HepG2 (cell line): ENCODE results near the gene ZBTB2. TPM values are rescaled to one million over a fixed set of nuclear protein-coding genes. Genes with fewer than 3 reads are reported as not detected.
A peak's percentile ranks its signal among the peaks of the same experiment; 100 is the strongest.

Experiments used
- ATAC-seq: fragments of 200-7000 bp; cut with Tn5 transposase; 3 replicates; pipeline ENCODE4 v1.9.1; 2020; ENCODE audit warnings: mild to moderate bottlenecking, moderate library complexity
- BruUV-seq: library from RNA; stranded (reverse); fragments of 400-500 nt; replicated peaks from 2 replicates; lab custom pipeline; 2021; lab: Mats Ljungman, UMichigan
- CTCF ChIA-PET: fragments of 300-600 bp; formaldehyde crosslinking; extraction: SDS; loops from one replicate; lab custom pipeline; 2021; ENCODE audit warnings: low total read pairs, inconsistent platforms, low intra/inter-chr PET ratio; lab: Yijun Ruan, JAX
- POLR2A ChIA-PET: fragments of 350-600 bp; sonication (Branson Sonifier 250); formaldehyde crosslinking; loops from one replicate; lab custom pipeline; 2020; ENCODE audit warnings: antibody characterized with exemption, inconsistent platforms; lab: Yijun Ruan, JAX
- DNase-seq: peaks from one replicate; pipeline ENCODE4 v3.0.0-alpha.2; 2015; ENCODE audit warnings: low spot score
- FAIRE-seq: peaks from 3 replicates; lab custom pipeline; 2011; peaks lifted over from hg19 to GRCh38; lab: Jason Lieb, UNC
- H2AFZ ChIP-seq: one replicate; pipeline ENCODE4 v1.6.1; 2011; ENCODE audit warnings: low read length, inconsistent platforms
- H3K27ac ChIP-seq: fragments of 300-600 bp; 3 replicates; pipeline ENCODE4 v1.8.0; 2011; ENCODE audit warnings: mixed run types, mild to moderate bottlenecking, mixed read lengths, low read length, inconsistent platforms; ENCODE audit not compliant: insufficient read depth; ENCODE audit errors: extremely low read length
- H3K27me3 ChIP-seq, 2 experiments: fragments of 200-600 bp in 1 of 2; 2 replicates in 1 of 2; 3 replicates in 1 of 2; pipeline versions ENCODE4 v1.6.0 to v1.8.0; 2011; ENCODE audit warnings: low read length in 2 of 2, mild to moderate bottlenecking in 2 of 2, moderate library complexity in 2 of 2, inconsistent platforms in 1 of 2; ENCODE audit not compliant: insufficient read depth in 2 of 2, control insufficient read depth in 1 of 2
- H3K36me3 ChIP-seq, 2 experiments: fragments of 200-600 bp in 1 of 2; replicated peaks in 1 of 2; 2 replicates in 1 of 2; 3 replicates in 1 of 2; pipeline versions ENCODE4 v1.5.1 to v1.8.0; 2011; ENCODE audit warnings: low read length in 2 of 2, inconsistent platforms in 1 of 2; ENCODE audit not compliant: insufficient read depth in 2 of 2, control insufficient read depth in 1 of 2
- H3K4me1 ChIP-seq: 2 replicates; pipeline ENCODE4 v1.5.1; 2012; ENCODE audit warnings: low read length, inconsistent platforms; ENCODE audit not compliant: insufficient read depth
- H3K4me2 ChIP-seq: 2 replicates; pipeline ENCODE4 v1.6.0; 2011; ENCODE audit warnings: low read depth, low read length, inconsistent platforms
- H3K4me3 ChIP-seq, 3 experiments: fragments of 200-600 bp in 1 of 3; sonication (generic), shearing (Covaris generic) in 1 of 3; replicated peaks in 1 of 3; 2 replicates each; pipeline ENCODE4 v1.5.1; 2011 to 2016; ENCODE audit warnings: low read length in 3 of 3, inconsistent platforms in 2 of 3, low read depth in 2 of 3, mild to moderate bottlenecking in 2 of 3, control low read depth in 1 of 3, mixed read lengths in 1 of 3; ENCODE audit not compliant: insufficient read depth in 1 of 3
- H3K79me2 ChIP-seq: one replicate; pipeline ENCODE4 v1.6.1; 2011; ENCODE audit warnings: low read length, inconsistent platforms; ENCODE audit not compliant: insufficient read depth
- H3K9ac ChIP-seq: 2 replicates; pipeline ENCODE4 v1.6.0; 2011; ENCODE audit warnings: mild to moderate bottlenecking, low read depth, low read length, inconsistent platforms; ENCODE audit not compliant: insufficient read depth
- H3K9me3 ChIP-seq: 2 replicates; pipeline ENCODE4 v1.5.1; 2012; ENCODE audit warnings: mild to moderate bottlenecking, low read length
- H4K20me1 ChIP-seq: 2 replicates; pipeline ENCODE4 v1.6.0; 2011; ENCODE audit warnings: inconsistent platforms, mild to moderate bottlenecking, low read length, moderate library complexity; ENCODE audit not compliant: insufficient read depth
- ATAD3A ChIP-seq: sonication (generic); formaldehyde crosslinking; IDR thresholded peaks from 2 replicates; pipeline ENCODE4 v1.4.0; 2020; ENCODE audit warnings: missing genetic modification reagents
- CHD2 ChIP-seq: IDR thresholded peaks from 2 replicates; pipeline ENCODE4 v1.6.1; 2011; ENCODE audit warnings: low read depth, low read length, improper control_type of control experiment
- PAX8 ChIP-seq: sonication (generic); formaldehyde crosslinking; IDR thresholded peaks from 2 replicates; pipeline ENCODE4 v1.8.0; 2022; ENCODE audit warnings: mild to moderate bottlenecking, missing genetic modification reagents, borderline replicate concordance
- PHB2 ChIP-seq: fragments of 450-650 bp; IDR thresholded peaks from 2 replicates; pipeline ENCODE4 v1.6.1; 2018; ENCODE audit not compliant: partially characterized antibody
- TEAD3 ChIP-seq: optimal IDR thresholded peaks from 2 replicates; pipeline ENCODE3; 2016; ENCODE audit warnings: borderline replicate concordance
- ZNF510 ChIP-seq: sonication (generic); formaldehyde crosslinking; IDR thresholded peaks from 2 replicates; pipeline ENCODE4 v1.4.0; 2020; ENCODE audit warnings: low read depth, mild to moderate bottlenecking, missing genetic modification reagents
- ZNF660 ChIP-seq: sonication (generic); formaldehyde crosslinking; IDR thresholded peaks from 2 replicates; pipeline ENCODE4 v1.5.1; 2020; ENCODE audit warnings: mild to moderate bottlenecking, low read depth, missing genetic modification reagents, borderline replicate concordance
- ZNF7 ChIP-seq: IDR thresholded peaks from 2 replicates; pipeline ENCODE4 v1.6.1; 2016; ENCODE audit warnings: missing biosample characterization, missing genetic modification reagents
- ZNF83 ChIP-seq: sonication (generic); formaldehyde crosslinking; IDR thresholded peaks from 2 replicates; pipeline ENCODE4 v1.4.0; 2020; ENCODE audit warnings: missing genetic modification reagents, mild to moderate bottlenecking, borderline replicate concordance
- WGBS: methylation state at CpG from one replicate; pipeline ENCODE4 v1.1.6; 2017; ENCODE audit warnings: low lambda C conversion rate; 5-methylcytosine and 5-hydroxymethylcytosine counted together
- in situ Hi-C: cut with HindIII; loops from 2 replicates; pipeline ENCODE4 v1.10.0; 2017; ENCODE audit warnings: low pct_unique_long_range_greater_than_20kb; ENCODE audit not compliant: extremely low pct_ligation_motif_present
- intact Hi-C: fragments of 100-400 bp; cut with micrococcal nuclease; formaldehyde crosslinking; loops from one replicate; pipeline ENCODE4 v1.10.0; 2022; ENCODE audit not compliant: unreplicated experiment
- polyA plus RNA-seq, 8 experiments: library from polyadenylated mRNA; depleted of rRNA in 3 of 8; stranded (reverse) in 7 of 8; unstranded in 1 of 8; fragments of >200 nt; fragmentation: Illumina TruSeq in 4 of 8; extraction: Trizol in 4 of 8; gene quantifications; 2 replicates each; pipeline versions ENCODE4 v1.2.1 to v1.2.3, GENCODE V29; 2011 to 2016; ENCODE audit warnings: low read depth in 4 of 8, missing spikeins in 1 of 8, mixed read lengths in 1 of 8; ENCODE audit not compliant: insufficient read depth in 1 of 8
- total RNA-seq, 5 experiments: library from RNA; depleted of rRNA; stranded (reverse); fragments of >200 nt; fragmentation: Illumina TruSeq; extraction: Trizol; gene quantifications; 2 replicates each; pipeline ENCODE4 v1.2.3, GENCODE V29; 2016; ENCODE audit warnings: low read depth in 1 of 5

Gene ZBTB2
- total and polyA plus RNA-seq, 2 of the 13 experiments (the other 11 are each of a cell fraction or from before 2014, with no cell fraction given) = 15.4 to 22.8 TPM

- BruUV-seq = no TSS peak
- H3K9me3 ChIP-seq = no peaks in the 10 kb centered on the region
- no peak overlapping the region for H2AFZ ChIP-seq
- intact Hi-C loops = no loop called here
- DNase-seq = no peak
- peaks cover 30% of the 10 kb centered on the region for H3K4me1 ChIP-seq
- in situ Hi-C loops = no loop called here
- 0 out of 2 replicates have a peak, but pooled peaks cover 4% of the 10 kb centered on the region for H4K20me1 ChIP-seq
- POLR2A ChIA-PET = interaction anchor here (1.4 kb wide), 1 partner anchor 13 kb away, joined by 3 read pairs; no protein-coding TSS in a partner anchor
- no peak for TF ChIP-seq ATAD3A (CRISPR knock-in tag)
- peak; percentile 90 for TF ChIP-seq ZNF7 (CRISPR knock-in tag)
- TF ChIP-seq TEAD3 (CRISPR knock-in tag) = peak; percentile 24
- TF ChIP-seq, all 625 proteins: peak for 2
- WGBS = 96% methylated on average over 1 of the region's 1 CpG
- FAIRE-seq = no peak
- CTCF ChIA-PET = no interaction called here
- peak; percentile 30 for ATAC-seq
- Histone ChIP-seq H3K36me3 (peaks cover 9 to 18% of the 10 kb centered on the region in 2 experiments), H3K79me2 (peaks cover 79% of the 10 kb centered on the region), H3K27ac (no peak overlapping the region), H3K9ac (no peak overlapping the region), H3K4me3 (no peak overlapping the region), H3K27me3 (no peaks in the 10 kb centered on the region), H3K4me2 (no peak overlapping the region)
Observed at GRCh38 chr6:151376440-151376839, 14.9 kb downstream of the ZBTB2 start.

DNA sequence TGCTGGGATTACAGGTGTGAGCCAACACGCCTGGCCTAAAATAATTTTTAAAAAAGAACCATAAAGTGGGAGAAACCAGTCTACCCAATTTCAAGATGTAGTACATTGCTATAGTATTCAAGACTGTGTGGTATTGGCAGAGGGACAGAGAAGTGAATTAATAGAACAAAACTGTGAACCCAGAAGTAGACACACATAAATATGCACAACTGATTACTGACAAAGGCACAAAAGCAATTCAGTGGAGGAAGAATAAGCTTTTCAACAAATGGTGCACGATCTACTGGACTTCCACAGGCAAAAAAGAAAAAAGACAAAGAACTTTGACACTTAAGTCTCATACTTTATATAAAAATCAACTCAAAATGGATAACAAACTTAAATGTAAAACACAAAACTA lies 15.5 kb downstream of the ZBTB2 start:
- WGBS = 90% methylated on average over 2 of the region's 2 CpGs
- no peak for ATAC-seq
- TF ChIP-seq PHB2 (no peak), CHD2 (no peak), ZNF660 (CRISPR knock-in tag) (no peak), ZNF83 (no peak), PAX8 (CRISPR knock-in tag) (no peak), ZNF510 (CRISPR knock-in tag) (no peak)
- peaks cover 30% of the 10 kb centered on the region for H3K4me1 ChIP-seq
- H3K79me2 ChIP-seq = peaks cover 76% of the 10 kb centered on the region
- no peaks in the 10 kb centered on the region for H3K27me3 ChIP-seq
- intact Hi-C loops (no loop called here), in situ Hi-C loops (no loop called here)
- peaks cover 15 to 24% of the 10 kb centered on the region in 2 experiments for H3K36me3 ChIP-seq
- no peak overlapping the region for H2AFZ ChIP-seq
- no peak overlapping the region for H3K27ac ChIP-seq
- H3K4me3 ChIP-seq = no peak overlapping the region
- ChIA-PET POLR2A (interaction anchor here (1.4 kb wide), 1 partner anchor 14 kb away, joined by 3 read pairs; no protein-coding TSS in a partner anchor), CTCF (no interaction called here)
- BruUV-seq = no TSS peak
- no peak overlapping the region for H3K4me2 ChIP-seq
- DNase-seq = no peak
- no peaks in the 10 kb centered on the region for H3K9me3 ChIP-seq
- FAIRE-seq = no peak
- H4K20me1 ChIP-seq = 0 out of 2 replicates have a peak, but pooled peaks cover 4% of the 10 kb centered on the region
- no peak overlapping the region for H3K9ac ChIP-seq
